HG02981 (cell line): ENCODE measurements around the gene SPNS2.
"Not testable (repeated sequence)": the region's sequence is repeated elsewhere in the genome, so short reads cannot be mapped to it uniquely, and the experiment has no call there.

Source experiments
- ATAC-seq: cut with Tn5 transposase; IDR thresholded peaks from one replicate; pipeline ENCODE4 v1.9.1; 2021; ENCODE audit warnings: mild to moderate bottlenecking, moderate library complexity; ENCODE audit not compliant: unreplicated experiment

SPNS2 gene

DNA sequence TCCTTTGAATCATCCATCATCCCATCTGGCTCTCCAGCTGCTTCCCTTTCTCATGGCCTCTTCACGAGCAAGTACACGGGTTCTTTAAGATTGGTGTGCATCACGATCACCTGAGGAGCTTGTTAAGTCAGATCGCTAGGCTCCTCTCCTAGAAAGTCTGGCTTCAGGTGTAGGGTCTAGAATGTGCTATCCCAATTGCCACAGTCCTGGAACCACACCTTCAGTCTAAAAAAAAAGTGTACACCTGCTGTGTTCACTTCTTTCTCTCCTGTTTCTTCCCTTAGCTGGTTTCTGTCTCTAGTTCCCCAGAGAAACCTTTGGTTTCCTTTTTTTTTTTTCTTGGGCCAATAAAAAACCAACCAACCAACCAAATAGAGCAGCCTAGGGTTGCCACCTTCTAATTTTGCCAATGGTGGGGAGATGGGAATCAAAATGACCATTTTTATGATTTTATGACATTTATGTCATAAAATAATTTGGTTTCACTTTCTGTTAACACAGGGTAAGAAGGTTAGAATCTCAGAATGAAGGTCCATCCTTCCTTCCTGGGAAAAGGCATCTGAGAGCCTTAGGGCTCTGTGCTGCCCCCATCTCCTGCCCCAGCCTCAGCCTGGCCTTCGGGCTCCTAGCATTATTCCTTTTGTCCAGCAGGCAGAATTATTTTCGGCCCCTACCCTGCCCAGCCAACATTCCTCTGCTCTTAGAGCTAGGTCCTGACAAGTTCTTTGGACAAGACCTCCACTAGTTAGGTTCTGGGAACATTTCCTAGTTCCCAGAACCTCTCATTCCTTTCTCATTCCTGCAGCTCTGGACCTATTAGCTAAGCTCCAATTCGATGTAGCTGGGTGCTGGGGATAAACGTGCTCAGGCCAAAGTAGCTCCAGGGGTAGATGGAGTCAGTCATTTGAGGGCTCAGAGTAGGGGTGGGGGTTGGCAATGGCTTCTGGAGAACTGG, 63.6 kb downstream of the SPNS2 start:
- no peak for ATAC-seq

GRCh38 chr17:4565209-4566141, 66.8 kb downstream of the SPNS2 start:
- no peak for ATAC-seq

DNA sequence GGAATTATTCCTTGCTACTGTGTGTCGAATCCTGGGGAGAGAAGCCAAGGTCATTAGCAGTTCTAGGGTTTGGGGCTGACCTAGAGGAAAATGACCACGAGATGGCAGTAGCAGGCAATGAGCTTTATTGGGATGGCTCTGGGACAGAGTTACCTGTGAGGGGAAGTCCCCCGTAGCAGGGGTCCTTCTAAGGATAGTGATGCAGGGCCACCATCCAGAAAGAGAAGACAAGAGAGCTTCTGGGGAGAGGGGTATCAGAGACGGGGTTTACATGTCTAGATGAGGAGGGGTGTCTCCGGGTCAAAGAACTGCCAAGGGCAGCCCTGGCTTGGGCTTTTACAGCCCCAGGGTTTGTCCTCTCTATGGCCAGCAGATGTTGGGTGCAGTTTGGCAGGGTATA, 68.1 kb downstream of the SPNS2 start:
- no peak for ATAC-seq

- no peak for ATAC-seq
Measured at GRCh38 chr17:4569591-4569990, 70.9 kb downstream of the SPNS2 start.

DNA sequence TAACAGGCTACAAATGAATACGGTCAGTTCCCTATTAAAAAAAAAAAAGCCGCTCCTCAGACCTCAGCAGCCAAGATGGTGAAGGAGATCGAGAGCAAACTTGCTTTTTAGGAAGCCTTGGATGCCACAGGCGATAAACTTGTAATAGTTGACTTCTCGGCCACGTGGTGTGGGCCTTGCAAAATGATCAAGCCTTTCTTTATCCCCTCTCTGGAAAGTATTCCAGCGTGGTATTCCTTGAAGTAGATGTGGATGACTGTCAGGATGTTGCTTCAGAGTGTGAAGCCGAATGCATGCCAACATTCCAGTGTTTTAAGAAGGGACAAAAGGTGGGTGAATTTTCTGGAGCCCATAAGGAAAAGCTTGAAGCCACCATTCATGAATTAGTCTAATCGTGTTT, 73.5 kb downstream of the SPNS2 start:
- no peak for ATAC-seq

DNA sequence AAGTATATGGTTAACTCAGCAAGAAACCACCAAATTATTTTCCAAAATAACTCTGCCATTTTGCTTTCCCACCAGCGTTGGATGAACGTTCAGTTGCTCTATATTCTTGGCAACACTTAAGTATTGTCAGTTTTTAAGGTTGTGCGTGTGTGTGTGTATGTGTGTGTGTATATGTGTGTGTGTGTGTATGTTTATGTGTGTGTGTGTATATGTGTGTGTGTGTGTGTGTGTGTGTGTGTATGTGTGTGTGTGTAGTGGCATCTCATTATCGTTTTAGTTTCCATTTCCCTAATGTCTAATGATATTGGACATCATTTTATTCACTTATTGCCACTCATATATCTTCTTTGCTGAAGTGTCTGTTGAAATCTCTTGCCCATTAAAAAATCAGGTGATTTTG, 74.4 kb downstream of the SPNS2 start:
- no peak for ATAC-seq

DNA sequence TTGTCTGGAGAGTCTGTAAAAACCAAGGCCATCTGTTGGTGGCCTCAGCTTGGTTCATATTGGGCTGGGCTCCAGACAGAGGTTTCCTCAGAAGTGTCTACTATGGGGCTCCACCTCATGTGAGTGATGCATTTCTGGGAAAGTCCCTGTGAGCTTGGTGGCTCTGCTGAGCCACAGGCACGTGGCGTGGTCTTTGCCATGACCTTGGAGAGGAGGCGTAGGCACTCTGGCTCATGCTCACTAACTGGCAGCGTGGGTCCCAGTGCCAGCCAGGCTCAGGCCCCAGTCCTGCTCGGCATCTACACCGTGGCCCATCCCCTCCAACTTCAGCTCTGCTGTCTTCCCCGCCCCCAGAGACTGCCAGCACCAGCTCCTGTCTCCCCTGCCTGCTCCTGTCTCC, 75.0 kb downstream of the SPNS2 start:
- no peak for ATAC-seq

DNA sequence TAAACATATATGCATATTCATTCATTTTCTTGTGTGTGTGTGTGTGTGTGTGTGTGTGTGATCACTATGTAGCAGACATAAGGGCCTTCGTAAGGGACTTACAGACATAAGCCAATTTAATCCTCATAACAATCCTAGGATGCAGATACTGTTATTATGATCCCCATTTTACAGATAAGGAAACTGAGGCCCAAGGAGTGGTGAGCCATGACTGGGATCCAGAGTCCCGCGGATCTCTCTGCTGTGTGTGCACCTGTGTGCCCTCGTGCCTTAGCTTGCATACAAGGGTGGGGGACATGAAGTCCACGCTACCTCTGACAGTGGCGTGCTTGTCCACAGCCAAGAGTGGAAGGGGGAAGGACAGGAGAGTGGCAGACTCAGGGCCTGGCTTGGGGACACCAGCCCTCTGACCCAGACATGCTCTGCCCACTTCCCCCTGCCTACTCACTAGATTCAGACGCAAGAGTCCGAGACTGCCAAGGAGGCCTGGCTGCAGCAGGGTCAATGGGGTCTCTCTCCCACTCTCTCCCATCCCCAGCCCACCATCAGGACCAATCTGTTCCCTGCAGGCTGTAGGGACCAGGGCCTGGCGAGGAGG, 75.9 kb downstream of the SPNS2 start:
- no peak for ATAC-seq

DNA sequence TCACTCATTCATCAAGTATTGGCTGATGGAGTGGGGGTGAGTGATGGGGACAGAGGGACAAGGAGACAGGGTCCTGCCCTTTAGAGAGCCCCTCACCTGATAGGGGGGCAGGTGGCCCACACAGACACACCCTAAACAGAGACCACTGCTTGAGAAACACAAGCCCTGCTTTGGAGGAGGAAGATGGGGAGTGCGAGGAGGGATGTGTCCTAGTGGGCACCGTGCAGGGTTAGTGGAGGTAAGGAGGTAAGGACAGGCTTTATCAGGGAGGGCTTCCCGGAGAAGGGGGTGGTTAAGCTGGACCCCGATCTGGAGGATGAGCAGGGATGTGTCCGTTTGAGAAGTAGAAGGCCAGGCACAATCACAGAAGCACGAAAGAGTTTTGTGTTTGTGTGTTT, 77.5 kb downstream of the SPNS2 start:
- ATAC-seq = no peak

- ATAC-seq = no peak
Measured at GRCh38 chr17:4576729-4577322, 78.1 kb downstream of the SPNS2 start.

GRCh38 chr17:4577386-4577993, 78.8 kb downstream of the SPNS2 start:
- ATAC-seq = no peak

DNA sequence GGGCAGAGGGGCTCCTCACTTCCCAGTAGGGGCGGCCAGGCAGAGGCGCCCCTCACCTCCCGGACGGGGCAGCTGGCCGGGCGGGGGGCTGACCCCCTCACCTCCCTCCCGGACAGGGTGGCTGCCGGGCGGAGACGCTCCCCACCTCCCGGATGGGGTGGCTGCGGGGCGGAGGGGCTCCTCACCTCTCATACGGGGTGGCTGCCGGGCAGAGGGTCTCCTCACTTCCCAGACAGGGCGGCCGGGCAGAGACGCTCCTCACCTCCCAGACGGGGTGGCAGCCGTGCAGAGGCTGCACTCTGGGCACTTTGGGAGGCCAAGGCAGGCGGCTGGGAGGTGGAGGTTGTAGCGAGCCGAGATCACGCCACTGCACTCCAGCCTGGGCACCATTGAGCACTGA, 79.7 kb downstream of the SPNS2 start:
- not testable (repeated sequence) for ATAC-seq

DNA sequence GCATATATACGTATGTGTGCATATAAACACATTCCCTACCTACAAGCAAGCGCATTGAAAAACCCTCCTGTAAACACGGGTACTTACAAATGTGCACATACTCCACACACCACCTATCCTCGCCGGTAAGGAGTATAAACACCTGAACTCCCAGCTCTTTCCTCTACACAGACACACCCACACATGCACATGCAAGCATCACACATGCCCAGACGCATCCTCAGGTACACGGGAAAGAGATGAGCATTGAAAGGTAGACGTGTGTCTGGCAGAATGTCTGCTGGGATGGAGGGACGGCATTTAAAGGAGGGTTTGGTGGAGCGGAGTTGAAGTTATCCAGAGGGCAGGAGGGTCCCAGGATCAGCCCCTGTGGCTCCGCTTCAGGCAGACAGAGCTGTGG, 81.0 kb downstream of the SPNS2 start:
- ATAC-seq = no peak

GRCh38 chr17:4580291-4580690, 81.6 kb downstream of the SPNS2 start:
- ATAC-seq = no peak

DNA sequence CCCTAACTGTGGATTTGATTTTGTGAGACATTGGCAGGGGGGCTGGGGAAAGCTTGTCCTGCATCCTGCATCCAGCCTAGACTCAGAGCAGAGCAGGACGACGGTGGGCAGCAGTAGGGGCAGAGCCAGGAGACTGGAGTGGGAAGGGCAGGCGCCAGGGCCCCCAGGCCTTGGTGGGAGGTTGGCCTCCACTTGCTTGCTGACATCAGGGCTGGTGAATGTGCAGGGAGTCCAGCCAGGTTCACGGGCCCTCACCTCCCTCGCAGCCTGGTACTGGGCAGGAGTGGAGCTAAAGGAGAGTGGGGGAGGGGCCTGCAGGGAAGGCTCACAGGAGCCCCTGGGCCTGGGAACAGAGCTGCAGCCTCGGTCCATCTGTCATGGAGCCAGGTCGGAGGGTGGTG, 83.4 kb downstream of the SPNS2 start:
- ATAC-seq = no peak

DNA sequence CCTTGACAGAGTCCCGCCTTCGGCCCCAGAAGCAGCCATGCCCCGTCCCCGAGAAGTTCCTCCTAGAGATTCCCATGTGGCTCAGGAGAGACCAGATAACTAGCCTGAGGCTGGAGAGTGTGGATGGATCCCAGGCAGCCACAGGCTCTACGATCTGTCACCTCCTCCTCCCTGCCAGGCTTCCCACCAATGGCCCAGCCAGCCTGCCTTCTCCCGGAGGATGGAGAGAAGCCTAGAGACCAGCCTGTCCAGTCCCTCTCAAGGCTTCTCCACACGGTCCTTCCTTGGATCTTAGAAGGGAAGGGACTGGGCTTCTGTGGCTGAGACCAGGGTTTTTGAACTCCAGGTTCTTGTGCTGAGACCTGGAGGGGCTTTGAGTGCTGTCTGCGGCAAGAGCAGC, 84.0 kb downstream of the SPNS2 start:
- ATAC-seq = no peak

DNA sequence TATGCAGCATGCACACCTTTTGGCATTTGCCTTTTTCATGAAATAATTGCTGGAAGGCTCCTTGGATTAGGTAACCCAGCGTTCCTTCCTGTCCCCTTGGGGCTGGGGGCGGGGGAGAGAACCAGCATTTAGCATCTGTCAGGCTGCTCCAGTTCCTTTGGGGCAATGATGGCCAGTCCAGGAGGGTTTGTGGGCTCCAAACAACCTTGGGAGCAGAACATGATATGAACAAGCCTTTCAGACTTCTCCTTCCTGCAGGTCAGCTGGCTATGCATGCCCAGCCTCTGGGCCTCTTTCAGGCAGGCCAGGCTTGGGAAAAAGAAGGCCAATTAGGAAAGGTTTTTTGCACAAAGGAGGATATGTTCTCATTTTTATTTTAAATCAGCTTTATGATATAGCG, 84.5 kb downstream of the SPNS2 start:
- no peak for ATAC-seq

- no peak for ATAC-seq
Measured at GRCh38 chr17:4583782-4584100, 85.1 kb downstream of the SPNS2 start.

DNA sequence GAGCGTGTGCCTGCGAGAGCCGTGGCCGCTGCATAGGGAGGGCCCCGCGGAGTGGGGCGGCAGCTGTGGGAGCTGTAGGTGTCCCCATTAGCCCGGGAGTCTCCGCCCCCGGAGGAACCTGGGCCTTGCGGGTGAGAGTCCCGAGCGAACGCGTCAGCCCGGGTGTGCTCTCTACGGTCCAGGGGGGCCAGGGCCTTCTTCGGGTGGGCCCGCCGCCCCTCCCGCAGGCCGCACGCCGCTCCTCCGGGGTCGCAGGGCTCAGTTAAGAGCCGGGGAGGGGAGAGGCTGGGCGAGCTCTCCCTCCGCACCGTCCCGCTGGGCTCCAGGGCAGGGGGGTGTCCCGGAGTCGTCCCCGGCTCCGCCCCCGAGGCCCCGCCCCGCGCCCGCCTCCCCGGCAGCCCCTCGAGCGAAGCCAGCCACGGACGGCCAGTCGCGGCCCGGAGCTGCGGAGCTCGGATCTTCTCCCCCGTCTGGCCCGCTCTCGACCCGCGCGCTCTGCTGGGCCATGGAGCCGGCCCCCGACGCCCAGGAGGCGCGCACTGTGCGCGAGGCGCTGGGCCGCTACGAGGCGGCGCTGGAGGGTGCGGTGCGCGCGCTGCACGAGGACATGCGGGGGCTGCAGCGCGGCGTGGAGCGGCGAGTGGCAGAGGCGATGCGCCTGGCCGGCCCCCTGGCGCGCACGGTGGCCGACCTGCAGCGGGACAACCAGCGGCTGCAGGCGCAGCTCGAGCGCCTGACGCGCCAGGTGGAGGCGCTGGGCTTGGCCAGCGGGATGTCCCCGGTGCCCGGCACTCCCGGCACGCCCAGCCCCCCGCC, 85.6 kb downstream of the SPNS2 start, which contains the start of gene SMTNL2:
SMTNL2 (plus strand) TSS at position 429 of the 816 bp plus-strand sequence; CDS start at position 506, 77 bp downstream.
- no peak for ATAC-seq
